ENCODE measurements around the gene SPAG9. TPM values are rescaled to one million over a fixed set of nuclear protein-coding genes. Genes with fewer than 3 reads are reported as not detected.

SPAG9 gene
- total RNA-seq, 6 donors from 2014 or later, result 87.5 to 233 (median 152) TPM

DNA sequence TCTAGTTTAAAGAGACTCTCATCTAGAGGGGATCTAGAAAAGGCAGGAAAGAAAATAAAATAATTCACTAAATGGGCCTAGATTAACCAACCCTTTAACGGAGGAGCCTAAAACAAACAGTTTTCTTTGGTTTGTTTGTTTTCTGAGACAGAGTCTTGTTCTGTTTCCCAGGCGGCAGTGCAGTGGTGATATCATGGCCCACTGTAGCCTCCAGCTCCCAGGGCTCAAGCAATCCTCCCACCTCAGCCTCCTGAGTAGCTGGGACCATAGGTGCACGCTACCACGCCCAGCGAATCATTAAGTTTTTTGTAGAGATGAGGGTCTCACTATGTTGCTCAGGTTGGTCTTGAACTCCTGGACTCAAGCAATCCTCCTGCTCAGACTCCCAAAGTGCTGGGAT, 132.2 kb downstream of the SPAG9 start:
- Histone ChIP-seq H3K4me3 (no peak overlapping the region), H3K27me3 (no peaks in the 10 kb centered on the region), H3K27ac (no peak overlapping the region), H3K9me3 (no peaks in the 10 kb centered on the region), H3K36me3 (peaks cover 52 to 99% (median 74%) of the 10 kb centered on the region in 4 donors), H3K4me1 (no peaks in the 10 kb centered on the region)
- DNase-seq, result no peak
- no peak for ATAC-seq (ENCODE audit: low FRiP score in 2 of 2)
- TF ChIP-seq, protein P1, sequence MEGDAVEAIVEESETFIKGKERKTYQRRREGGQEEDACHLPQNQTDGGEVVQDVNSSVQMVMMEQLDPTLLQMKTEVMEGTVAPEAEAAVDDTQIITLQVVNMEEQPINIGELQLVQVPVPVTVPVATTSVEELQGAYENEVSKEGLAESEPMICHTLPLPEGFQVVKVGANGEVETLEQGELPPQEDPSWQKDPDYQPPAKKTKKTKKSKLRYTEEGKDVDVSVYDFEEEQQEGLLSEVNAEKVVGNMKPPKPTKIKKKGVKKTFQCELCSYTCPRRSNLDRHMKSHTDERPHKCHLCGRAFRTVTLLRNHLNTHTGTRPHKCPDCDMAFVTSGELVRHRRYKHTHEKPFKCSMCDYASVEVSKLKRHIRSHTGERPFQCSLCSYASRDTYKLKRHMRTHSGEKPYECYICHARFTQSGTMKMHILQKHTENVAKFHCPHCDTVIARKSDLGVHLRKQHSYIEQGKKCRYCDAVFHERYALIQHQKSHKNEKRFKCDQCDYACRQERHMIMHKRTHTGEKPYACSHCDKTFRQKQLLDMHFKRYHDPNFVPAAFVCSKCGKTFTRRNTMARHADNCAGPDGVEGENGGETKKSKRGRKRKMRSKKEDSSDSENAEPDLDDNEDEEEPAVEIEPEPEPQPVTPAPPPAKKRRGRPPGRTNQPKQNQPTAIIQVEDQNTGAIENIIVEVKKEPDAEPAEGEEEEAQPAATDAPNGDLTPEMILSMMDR (IDR thresholded peaks at IDR 0.05), result no peak
- TF ChIP-seq POLR2AphosphoS5 (IDR thresholded peaks at IDR 0.05), result no peak
- no peak for TF ChIP-seq POLR2A (IDR thresholded peaks at IDR 0.05)
- no peak for TF ChIP-seq EP300 (IDR thresholded peaks at IDR 0.05)
- WGBS, 2 donors, result 90 to 94% methylated on average over 5 of the region's 5 CpGs

DNA sequence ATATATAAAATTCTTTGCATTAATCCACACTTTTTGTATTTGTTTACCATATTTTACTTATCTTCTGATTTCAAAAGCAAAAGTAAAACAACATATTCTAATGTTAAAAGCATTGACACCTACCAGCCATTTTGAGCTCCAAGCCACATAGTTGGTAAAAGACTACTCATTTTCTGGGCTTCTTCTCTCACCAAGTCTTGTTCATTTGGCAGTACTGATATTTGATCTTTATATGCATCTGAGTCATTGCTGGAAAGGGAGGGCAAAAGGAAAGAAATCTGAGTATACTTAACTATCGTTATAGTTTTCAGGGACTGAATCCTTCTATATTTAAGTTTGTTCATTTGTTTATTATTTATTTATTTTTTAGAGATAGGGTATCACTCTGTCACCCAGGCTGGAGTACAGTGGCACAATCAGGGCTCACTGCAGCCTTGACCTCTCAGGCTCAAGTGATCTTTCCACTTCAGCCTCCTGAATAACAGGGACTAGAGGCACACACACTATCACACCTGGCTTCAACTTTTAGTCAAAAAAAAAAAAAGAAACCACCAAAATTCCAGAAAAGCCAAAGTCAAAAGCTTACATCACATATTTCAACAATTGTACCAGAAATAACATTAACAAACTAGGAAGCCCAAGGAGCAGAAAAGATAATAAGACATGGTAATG, 133.5 kb downstream of the SPAG9 start:
- TF ChIP-seq, protein P1 (IDR thresholded peaks at IDR 0.05), result no peak
- TF ChIP-seq EP300 (IDR thresholded peaks at IDR 0.05) (no peak), POLR2A (IDR thresholded peaks at IDR 0.05) (no peak), POLR2AphosphoS5 (IDR thresholded peaks at IDR 0.05) (no peak)
- H3K9me3 ChIP-seq, result no peaks in the 10 kb centered on the region
- H3K36me3 ChIP-seq, result peaks cover 42 to 99% (median 68%) of the 10 kb centered on the region in 4 donors
- no peaks in the 10 kb centered on the region for H3K4me1 ChIP-seq
- 86 to 97% methylated on average over 1 of the region's 1 CpG for WGBS, 2 donors
- DNase-seq (no peak), ATAC-seq (ENCODE audit: low FRiP score in 2 of 2) (no peak)
- no peak overlapping the region for H3K27ac ChIP-seq
- no peak overlapping the region for H3K4me3 ChIP-seq
- no peaks in the 10 kb centered on the region for H3K27me3 ChIP-seq

DNA sequence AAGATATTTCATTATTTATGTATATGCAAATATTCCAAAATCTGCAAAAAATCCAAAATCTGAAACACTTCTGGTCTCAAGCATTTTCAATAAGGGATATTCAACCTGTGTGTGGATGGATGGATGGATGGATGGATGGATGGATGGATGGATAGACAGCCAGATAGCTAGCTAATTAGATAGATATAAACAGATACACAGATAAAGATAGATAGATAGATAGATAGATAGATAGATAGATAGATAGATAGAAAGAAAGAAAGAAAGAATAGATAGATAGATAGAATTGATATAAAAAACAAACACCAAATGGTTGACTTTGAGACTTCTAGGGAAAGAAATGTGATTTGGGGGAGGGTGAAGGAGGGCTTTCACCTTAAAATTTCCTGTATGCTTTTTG, 139.4 kb downstream of the SPAG9 start:
- no peaks in the 10 kb centered on the region for H3K27me3 ChIP-seq
- no peak overlapping the region for H3K4me3 ChIP-seq
- no peak for ATAC-seq (ENCODE audit: low FRiP score in 2 of 2)
- no peaks in the 10 kb centered on the region for H3K9me3 ChIP-seq
- TF ChIP-seq EP300 (IDR thresholded peaks at IDR 0.05), result no peak
- TF ChIP-seq POLR2A (IDR thresholded peaks at IDR 0.05), result no peak
- TF ChIP-seq, protein P1 (IDR thresholded peaks at IDR 0.05), result no peak
- no peak for TF ChIP-seq POLR2AphosphoS5 (IDR thresholded peaks at IDR 0.05)
- no peaks in the 10 kb centered on the region for H3K4me1 ChIP-seq
- no peak overlapping the region for H3K27ac ChIP-seq
- peaks cover 16 to 97% (median 50%) of the 10 kb centered on the region in 4 donors for H3K36me3 ChIP-seq
- no peak for DNase-seq

DNA sequence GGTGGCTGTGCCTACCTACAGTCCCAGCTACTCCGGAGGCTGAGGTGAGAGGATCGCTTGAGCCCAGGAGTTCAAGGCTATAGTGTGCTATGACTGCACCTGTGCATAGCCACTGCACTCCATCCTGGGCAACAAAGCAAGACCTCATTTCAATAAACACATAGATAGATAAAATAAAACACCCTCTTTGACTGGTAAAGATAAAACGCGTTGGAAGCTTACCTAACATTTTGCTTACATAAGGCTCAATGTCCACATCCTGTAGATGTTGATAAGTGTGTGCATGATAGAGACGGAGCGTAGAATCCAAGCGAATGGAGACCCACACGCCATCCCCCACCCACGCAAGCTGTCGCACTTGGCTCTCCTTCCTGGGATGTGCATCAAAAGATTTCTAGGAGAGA, 141.1 kb downstream of the SPAG9 start:
- H3K9me3 ChIP-seq, result no peaks in the 10 kb centered on the region
- no peak for ATAC-seq (ENCODE audit: low FRiP score in 2 of 2)
- peaks cover 5 to 97% (median 55%) of the 10 kb centered on the region in 4 donors for H3K36me3 ChIP-seq
- DNase-seq, result no peak
- TF ChIP-seq POLR2AphosphoS5 (IDR thresholded peaks at IDR 0.05) (no peak), POLR2A (IDR thresholded peaks at IDR 0.05) (no peak), EP300 (IDR thresholded peaks at IDR 0.05) (no peak)
- TF ChIP-seq, protein P1 (IDR thresholded peaks at IDR 0.05), result no peak
- H3K27me3 ChIP-seq, result no peaks in the 10 kb centered on the region
- no peak overlapping the region for H3K27ac ChIP-seq
- H3K4me3 ChIP-seq, result no peak overlapping the region
- no peaks in the 10 kb centered on the region for H3K4me1 ChIP-seq
- 80% methylated on average over 10 of the region's 10 CpGs for WGBS, 2 donors

Measured in upper lobe of left lung (tissue), 6 donors.